Measurements from ENCODE around the gene TWNK.

GRCh38 chr10:101035916-101036702 is 48.8 kb downstream of the TWNK start:
- TF ChIP-seq CTCF (IDR thresholded peaks at IDR 0.05) (no peak), POLR2A (IDR thresholded peaks at IDR 0.05) (no peak)
